Liver (tissue), 3 donors: Measurements from ENCODE around the gene PGRMC1.

ENCODE experiments used
- CTCF ChIP-seq: fragments of 150-350 bp; IDR thresholded peaks from 2 replicates; pipeline ENCODE4 v1.5.1; 2017; ENCODE audit warnings: improper control_type of control experiment, low read depth, low read length; ENCODE audit not compliant: missing input control
- HNF4G ChIP-seq: IDR thresholded peaks from 2 replicates; pipeline ENCODE4 v1.6.1; 2016; ENCODE audit warnings: antibody characterized with exemption
- JUND ChIP-seq, 2 donors: IDR thresholded peaks; 2 replicates each; pipeline ENCODE4 v1.6.1; 2016; ENCODE audit warnings: antibody characterized with exemption in 2 of 2
- MAX ChIP-seq: IDR thresholded peaks from 2 replicates; pipeline ENCODE4 v1.6.1; 2016; ENCODE audit warnings: antibody characterized with exemption
- RAD21 ChIP-seq, 2 donors: IDR thresholded peaks; 2 replicates each; pipeline ENCODE4 v1.6.1; 2016; ENCODE audit warnings: antibody characterized with exemption in 2 of 2, mild to moderate bottlenecking in 2 of 2
- RXRA ChIP-seq, 2 donors: IDR thresholded peaks; 2 replicates each; pipeline ENCODE4 v1.6.1; 2017 to 2018; ENCODE audit warnings: antibody characterized with exemption in 2 of 2, mild to moderate bottlenecking in 1 of 2
- YY1 ChIP-seq: IDR thresholded peaks from 2 replicates; pipeline ENCODE4 v1.6.1; 2016; ENCODE audit warnings: antibody characterized with exemption, mild to moderate bottlenecking
- donor health status: healthy.
- donor health status: healthy.

- no peak for TF ChIP-seq CTCF
- TF ChIP-seq RAD21 (IDR thresholded peaks at IDR 0.05): no peak
- no peak for TF ChIP-seq MAX
- no peak for TF ChIP-seq RXRA (IDR thresholded peaks at IDR 0.05)
- no peak for TF ChIP-seq YY1
- TF ChIP-seq HNF4G: no peak
- TF ChIP-seq JUND (IDR thresholded peaks at IDR 0.05): no peak
Observed at GRCh38 chrX:119251386-119251785, 15.3 kb downstream of the PGRMC1 start.
